Stomach (tissue), 9 donors: ENCODE results near the gene TMTC1. TPM values are rescaled to one million over a fixed set of nuclear protein-coding genes. Genes with fewer than 3 reads are reported as not detected.

Source experiments
- DNase-seq, 2 donors: peaks; one replicate each; pipeline versions ENCODE4 v3.0.0 to v3.0.0-alpha.2; 2013 to 2019
- H3K27ac ChIP-seq, 5 donors: fragments of 200-600 bp in 4 of 5; sonication (generic) in 4 of 5; one replicate each; pipeline ENCODE4 v1.5.1; 2013 to 2019; ENCODE audit warnings: mild to moderate bottlenecking in 1 of 5, moderate library complexity in 1 of 5
- H3K27me3 ChIP-seq, 3 donors: fragments of 200-600 bp; sonication (generic); one replicate each; pipeline ENCODE4 v1.5.1; 2017 to 2019; ENCODE audit warnings: mixed run types in 1 of 3
- H3K36me3 ChIP-seq, 4 donors: fragments of 200-600 bp; sonication (generic); 1 replicate in 3 of 4; 2 replicates in 1 of 4; pipeline ENCODE4 v1.5.1; 2016 to 2019
- H3K4me1 ChIP-seq, 4 donors: fragments of 200-600 bp; sonication (generic); one replicate each; pipeline ENCODE4 v1.5.1; 2016 to 2019
- H3K4me3 ChIP-seq, 4 donors: fragments of 200-600 bp; sonication (generic) in 3 of 4; one replicate each; pipeline ENCODE4 v1.5.1; 2016 to 2019; ENCODE audit warnings: mild to moderate bottlenecking in 1 of 4
- H3K9me3 ChIP-seq, 4 donors: fragments of 200-600 bp; sonication (generic); one replicate each; pipeline ENCODE4 v1.5.1; 2016 to 2019
- CTCF ChIP-seq, 7 experiments: fragments of 450-650 bp in 4 of 7; fragments of 200-600 bp in 3 of 7; sonication (generic) in 3 of 7; IDR thresholded peaks; one replicate each; pipeline ENCODE4 v1.5.1; 2016 to 2019; ENCODE audit warnings: antibody characterized with exemption in 7 of 7, control low read depth in 2 of 7, mild to moderate bottlenecking in 1 of 7
- EP300 ChIP-seq: sonication (generic); formaldehyde crosslinking; IDR thresholded peaks from one replicate; pipeline ENCODE4 v1.6.1; 2017; ENCODE audit warnings: antibody characterized with exemption
- POLR2A ChIP-seq, 4 donors: fragments of 450-650 bp; IDR thresholded peaks; one replicate each; pipeline ENCODE4 v1.6.1; 2016; ENCODE audit warnings: antibody characterized with exemption in 4 of 4, control low read depth in 2 of 4, mild to moderate bottlenecking in 1 of 4, moderate library complexity in 1 of 4
- POLR2AphosphoS5 ChIP-seq, 3 donors: sonication (generic); formaldehyde crosslinking; IDR thresholded peaks; one replicate each; pipeline ENCODE4 v1.6.1; 2016; ENCODE audit warnings: antibody characterized with exemption in 3 of 3
- WGBS, 5 donors: extraction: QIAGEN DNeasy Blood & Tissue Kit in 3 of 5; methylation state at CpG; one replicate each; pipeline versions ENCODE4 v1.1.5 to v1.1.7; 2013 to 2018; 5-methylcytosine and 5-hydroxymethylcytosine counted together
- intact Hi-C: fragments of 100-400 bp; cut with DNase I; formaldehyde crosslinking; loops from one replicate; pipeline ENCODE4 v1.15.1; 2023; ENCODE audit warnings: low total_unique reads
- polyA plus RNA-seq, 3 donors: library from polyadenylated mRNA; stranded (reverse); fragments of 200-250 nt; gene quantifications; one replicate each; pipeline ENCODE4 v1.2.3, GENCODE V29; 2013
- total RNA-seq, 5 donors: library from RNA; depleted of rRNA; stranded (reverse); fragments of >200 nt; gene quantifications; one replicate each; pipeline versions ENCODE4 v1.1.0 to v1.2.3, GENCODE V29; 2014 to 2016
- donor health status: healthy with polysubstance abuse.
- donor health status: Bipolar disorder and iron deficiency.
- donor health status: healthy.

The TMTC1 gene
- total and polyA plus RNA-seq, 8 donors, result 1.5 to 76.8 (median 19.1) TPM

GRCh38 chr12:29768372-29768771, 15.4 kb downstream of the TMTC1 start:
- 35 to 84% (median 57%) methylated on average over 2 of the region's 2 CpGs for WGBS, 5 donors
- TF ChIP-seq EP300, result no peak
- TF ChIP-seq POLR2A (IDR thresholded peaks at IDR 0.05), result no peak
- TF ChIP-seq CTCF (IDR thresholded peaks at IDR 0.05), result no peak
- no peak for TF ChIP-seq POLR2AphosphoS5 (IDR thresholded peaks at IDR 0.05)
- no peaks in the 10 kb centered on the region for H3K27me3 ChIP-seq
- no peak overlapping the region for H3K4me3 ChIP-seq
- intact Hi-C loops, result no loop called here
- no peaks in the 10 kb centered on the region for H3K9me3 ChIP-seq
- no peaks in the 10 kb centered on the region for H3K36me3 ChIP-seq
- peaks cover 0 to 14% (median 6%) of the 10 kb centered on the region in 4 donors for H3K4me1 ChIP-seq
- no peak overlapping the region for H3K27ac ChIP-seq
- no peak for DNase-seq

GRCh38 chr12:29763301-29763683, 20.4 kb downstream of the TMTC1 start:
- Histone ChIP-seq H3K36me3 (peaks cover 0 to 2% (median 0%) of the 10 kb centered on the region in 4 donors), H3K4me3 (no peak overlapping the region), H3K27me3 (no peaks in the 10 kb centered on the region), H3K27ac (no peak overlapping the region), H3K9me3 (no peaks in the 10 kb centered on the region), H3K4me1 (peaks cover 0 to 8% (median 4%) of the 10 kb centered on the region in 4 donors)
- no peak for TF ChIP-seq POLR2A (IDR thresholded peaks at IDR 0.05)
- TF ChIP-seq EP300, result no peak
- TF ChIP-seq POLR2AphosphoS5 (IDR thresholded peaks at IDR 0.05), result no peak
- no peak for TF ChIP-seq CTCF (IDR thresholded peaks at IDR 0.05)
- intact Hi-C loops, result no loop called here
- no peak for DNase-seq

- Histone ChIP-seq H3K4me1 (peaks cover 0 to 8% (median 3%) of the 10 kb centered on the region in 4 donors), H3K27ac (no peak overlapping the region), H3K27me3 (no peaks in the 10 kb centered on the region), H3K4me3 (no peak overlapping the region), H3K36me3 (peaks cover 0 to 7% (median 0%) of the 10 kb centered on the region in 4 donors), H3K9me3 (no peaks in the 10 kb centered on the region)
- DNase-seq, result peak in 1 of 2 donors; percentile 9
- TF ChIP-seq POLR2AphosphoS5 (IDR thresholded peaks at IDR 0.05) (no peak), POLR2A (IDR thresholded peaks at IDR 0.05) (no peak), EP300 (no peak)
- intact Hi-C loops, result no loop called here
- WGBS, 5 donors, result 62 to 83% (median 66%) methylated on average over 7 of the region's 7 CpGs
Measured at GRCh38 chr12:29762637-29763300, 21.0 kb downstream of the TMTC1 start.

- no peaks in the 10 kb centered on the region for H3K27me3 ChIP-seq
- peaks cover 0 to 15% (median 5%) of the 10 kb centered on the region in 4 donors for H3K36me3 ChIP-seq
- H3K27ac ChIP-seq, result no peak overlapping the region
- TF ChIP-seq POLR2A (IDR thresholded peaks at IDR 0.05) (no peak), EP300 (no peak), CTCF (IDR thresholded peaks at IDR 0.05) (no peak), POLR2AphosphoS5 (IDR thresholded peaks at IDR 0.05) (no peak)
- no peak for DNase-seq
- 81 to 88% (median 86%) methylated on average over 2 of the region's 2 CpGs for WGBS, 5 donors
- intact Hi-C loops, result no loop called here
- H3K4me1 ChIP-seq, result peaks cover 0 to 8% (median 3%) of the 10 kb centered on the region in 4 donors
- H3K9me3 ChIP-seq, result no peaks in the 10 kb centered on the region
- no peak overlapping the region for H3K4me3 ChIP-seq
Measured at GRCh38 chr12:29759950-29760349, 23.8 kb downstream of the TMTC1 start.

GRCh38 chr12:29756741-29757390, 26.9 kb downstream of the TMTC1 start:
- DNase-seq, result no peak
- Histone ChIP-seq H3K27ac (no peak overlapping the region), H3K9me3 (no peaks in the 10 kb centered on the region), H3K4me3 (no peak overlapping the region), H3K36me3 (peaks cover 0 to 25% (median 14%) of the 10 kb centered on the region in 4 donors), H3K27me3 (no peaks in the 10 kb centered on the region), H3K4me1 (no peaks in the 10 kb centered on the region)
- intact Hi-C loops, result no loop called here
- no peak for TF ChIP-seq POLR2A (IDR thresholded peaks at IDR 0.05)
- TF ChIP-seq EP300, result no peak
